Inflammatory macrophage treated with lipopolysaccharide for 1 hour (primary cell): ENCODE results near the gene NSUN4.
A peak's percentile ranks its signal among the peaks of the same experiment; 100 is the strongest.

ENCODE experiments used
- DNase-seq, 2 donors: peaks; one replicate each; pipeline ENCODE4 v3.0.0-alpha.2; 2020 to 2022

The NSUN4 gene

DNA sequence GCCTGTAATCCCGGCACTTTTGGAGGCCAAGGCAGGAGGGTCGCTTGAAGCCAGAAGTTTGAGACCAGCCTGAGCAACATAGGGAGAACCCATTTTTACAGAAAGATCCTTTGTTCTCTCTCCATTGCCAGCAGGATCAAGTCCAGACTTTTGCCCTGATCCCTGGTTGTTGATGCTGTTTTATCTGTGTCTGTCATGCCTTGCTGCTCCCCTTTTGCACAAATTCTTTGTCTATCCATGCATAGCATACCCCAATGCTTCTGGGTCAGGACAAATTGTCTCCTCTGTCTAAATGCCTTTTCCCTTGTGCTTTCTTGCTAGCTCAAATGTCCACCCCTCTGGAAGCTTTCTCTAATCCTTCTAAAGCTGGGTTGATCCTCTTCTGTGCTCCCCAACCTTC is 28.2 kb downstream of the NSUN4 start:
- no peak for DNase-seq

DNA sequence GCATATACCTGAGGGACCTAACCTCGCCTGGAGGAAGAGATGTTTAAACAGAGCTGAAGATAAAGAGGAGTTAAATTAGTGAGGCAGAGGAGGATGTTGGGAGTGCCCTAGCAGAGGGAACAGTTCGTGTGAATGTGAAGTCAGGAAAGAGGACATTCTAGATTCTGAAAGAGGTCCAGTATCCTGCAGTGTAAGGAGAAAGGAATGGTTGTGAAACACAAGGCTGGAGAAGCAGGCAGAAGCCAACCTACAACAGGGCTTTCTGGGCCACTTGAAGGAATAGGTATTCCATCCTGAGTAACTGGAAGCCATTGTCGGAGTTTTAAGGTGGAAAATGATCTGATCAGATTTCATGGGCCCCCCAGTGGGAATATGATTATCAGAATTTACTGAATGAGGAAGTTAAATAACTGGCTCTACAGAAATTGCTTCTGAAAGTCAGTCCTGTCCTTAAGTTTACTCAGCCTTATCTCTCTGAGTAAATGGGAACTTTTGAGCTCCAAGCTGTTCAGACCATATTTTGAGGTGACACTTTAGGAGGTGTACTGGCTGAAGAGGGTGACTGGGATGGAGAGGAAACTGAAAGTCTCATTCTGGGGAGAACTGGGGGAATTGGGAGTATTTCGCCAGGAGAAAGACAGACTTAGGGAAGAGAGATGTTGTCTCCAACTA is 29.1 kb downstream of the NSUN4 start:
- DNase-seq, result no peak

DNA sequence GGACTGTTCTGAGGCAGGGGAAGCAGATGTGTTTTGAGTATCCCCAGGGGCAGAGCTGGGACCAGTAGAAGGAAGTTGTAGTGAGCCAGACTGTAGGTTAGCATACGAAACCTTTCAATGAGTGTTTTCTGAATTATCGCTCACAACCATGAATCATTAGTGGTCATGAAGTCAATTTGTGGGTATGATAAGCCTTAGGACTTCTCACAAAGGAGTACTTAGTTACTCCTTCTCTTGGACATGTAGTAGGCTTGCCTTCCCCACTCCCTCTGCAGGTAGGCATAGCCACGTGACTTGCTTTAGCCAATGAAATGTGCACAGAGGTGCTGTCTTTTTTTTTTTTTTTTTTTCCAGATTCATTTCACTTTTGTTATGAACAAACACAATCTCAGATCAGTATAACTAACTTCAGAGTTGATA is 29.6 kb downstream of the NSUN4 start:
- DNase-seq, result peak in 1 of 2 donors; percentile 27

DNA sequence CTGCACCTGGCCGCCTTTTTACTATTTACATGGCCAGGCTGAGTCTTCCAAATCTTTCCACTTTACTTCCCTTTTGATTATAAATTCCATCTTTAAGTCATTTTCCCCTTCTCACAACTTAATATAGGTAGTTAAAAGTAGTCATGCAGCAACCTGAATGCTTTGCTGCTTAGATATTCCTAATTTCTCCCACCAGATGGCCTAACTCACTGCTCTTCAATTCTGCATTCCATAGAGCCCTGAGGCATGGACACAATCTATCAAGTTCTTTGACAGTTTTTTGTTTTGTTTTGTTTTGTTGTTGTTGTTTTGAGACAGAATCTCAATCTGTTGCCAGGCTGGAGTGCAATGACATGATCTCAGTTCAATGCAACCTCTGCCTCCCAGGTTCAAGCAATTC is 31.8 kb downstream of the NSUN4 start:
- DNase-seq, result no peak

DNA sequence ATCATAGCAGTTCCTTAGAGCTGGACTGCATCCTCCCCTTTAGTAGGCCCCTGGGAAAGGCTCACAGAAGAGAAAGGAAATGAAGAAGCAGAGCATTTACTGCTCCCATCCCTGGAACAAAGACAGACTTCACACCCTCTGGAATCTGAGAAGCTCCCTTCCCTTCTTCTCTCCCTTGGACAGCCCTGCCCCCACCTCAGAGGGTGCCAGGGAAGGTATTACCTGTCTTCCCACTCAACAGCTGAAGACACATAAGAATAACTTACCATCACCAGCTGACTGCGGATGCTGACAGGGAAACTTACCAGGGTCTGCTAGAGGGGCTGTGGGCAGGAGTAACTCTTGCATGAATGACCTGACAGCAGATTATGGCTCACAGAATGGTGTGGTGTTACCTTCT is 39.4 kb downstream of the NSUN4 start:
- DNase-seq, result no peak

DNA sequence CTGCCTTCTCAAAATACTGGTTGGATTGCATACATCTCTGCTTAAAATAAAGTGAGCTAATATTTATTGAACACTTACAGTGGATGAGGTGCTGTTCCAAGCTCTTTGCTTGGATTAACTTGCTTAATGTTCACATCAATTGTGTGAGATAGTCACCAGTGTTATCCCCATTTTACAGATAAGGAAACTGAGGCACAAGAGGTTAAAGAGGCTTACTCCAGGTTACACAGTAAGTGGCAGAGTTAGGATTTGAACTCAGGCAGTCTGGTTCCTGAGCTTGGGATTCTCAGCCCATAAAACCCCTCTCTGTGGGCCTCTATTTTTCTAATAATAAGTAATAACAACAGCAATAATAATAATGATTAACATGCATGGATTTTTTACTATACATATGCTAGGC is 39.9 kb downstream of the NSUN4 start:
- no peak for DNase-seq

DNA sequence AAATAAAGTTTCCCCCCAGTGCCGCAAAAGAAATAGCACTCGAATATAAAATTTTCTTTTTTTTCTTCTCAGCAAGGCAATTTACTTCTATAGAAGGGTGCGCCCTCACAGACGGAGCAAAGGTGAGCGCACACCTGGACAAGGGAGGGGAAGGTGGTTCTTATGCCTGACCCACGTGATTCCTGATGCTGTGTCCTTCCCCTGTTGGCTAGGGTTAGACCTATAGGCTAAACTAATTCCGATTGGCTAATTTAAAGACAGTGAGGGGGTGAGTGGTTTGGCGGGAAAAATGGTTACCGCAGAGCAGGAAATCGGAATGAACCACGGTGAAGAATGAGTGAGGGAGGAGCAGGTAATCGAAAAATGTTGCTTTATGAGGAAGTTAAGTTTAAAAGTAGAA is 52.9 kb downstream of the NSUN4 start:
- DNase-seq, result no peak

DNA sequence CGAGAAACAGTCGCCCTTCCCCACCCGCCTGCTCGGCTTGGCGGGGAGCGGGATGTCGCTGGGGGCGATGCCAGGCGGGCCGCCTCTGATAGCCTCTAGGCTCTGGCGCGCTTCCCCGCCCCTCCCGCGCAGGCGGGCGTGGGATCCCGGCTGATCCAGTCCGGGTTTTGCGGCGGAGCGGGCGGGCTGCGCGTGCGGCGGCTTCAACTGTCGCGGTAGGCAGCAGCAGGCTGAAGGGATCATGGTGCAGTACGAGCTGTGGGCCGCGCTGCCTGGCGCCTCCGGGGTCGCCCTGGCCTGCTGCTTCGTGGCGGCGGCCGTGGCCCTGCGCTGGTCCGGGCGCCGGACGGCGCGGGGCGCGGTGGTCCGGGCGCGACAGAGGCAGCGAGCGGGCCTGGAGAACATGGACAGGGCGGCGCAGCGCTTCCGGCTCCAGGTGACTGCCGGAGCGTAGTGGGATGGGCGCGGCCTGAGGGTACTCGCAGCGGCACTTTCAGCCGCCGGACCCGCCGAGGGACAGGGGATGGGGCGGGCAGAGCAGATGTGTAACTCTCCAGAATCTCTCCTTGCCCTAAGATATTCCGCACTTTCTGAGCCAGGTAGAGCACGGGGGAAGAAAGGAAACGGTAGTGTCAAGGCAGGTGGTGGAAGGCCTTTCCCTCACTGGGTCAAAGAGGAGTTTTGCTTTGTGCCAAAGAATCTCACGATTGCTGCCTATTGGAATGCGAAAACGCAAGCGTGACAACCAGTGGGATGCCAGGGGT is 53.7 kb downstream of the NSUN4 start, which contains the start of gene FAAH:
FAAH (plus strand) TSS at position 210 of the 764 bp plus-strand sequence; CDS start at position 242, 32 bp downstream.
- peak in 1 of 2 donors; percentile 30 for DNase-seq

DNA sequence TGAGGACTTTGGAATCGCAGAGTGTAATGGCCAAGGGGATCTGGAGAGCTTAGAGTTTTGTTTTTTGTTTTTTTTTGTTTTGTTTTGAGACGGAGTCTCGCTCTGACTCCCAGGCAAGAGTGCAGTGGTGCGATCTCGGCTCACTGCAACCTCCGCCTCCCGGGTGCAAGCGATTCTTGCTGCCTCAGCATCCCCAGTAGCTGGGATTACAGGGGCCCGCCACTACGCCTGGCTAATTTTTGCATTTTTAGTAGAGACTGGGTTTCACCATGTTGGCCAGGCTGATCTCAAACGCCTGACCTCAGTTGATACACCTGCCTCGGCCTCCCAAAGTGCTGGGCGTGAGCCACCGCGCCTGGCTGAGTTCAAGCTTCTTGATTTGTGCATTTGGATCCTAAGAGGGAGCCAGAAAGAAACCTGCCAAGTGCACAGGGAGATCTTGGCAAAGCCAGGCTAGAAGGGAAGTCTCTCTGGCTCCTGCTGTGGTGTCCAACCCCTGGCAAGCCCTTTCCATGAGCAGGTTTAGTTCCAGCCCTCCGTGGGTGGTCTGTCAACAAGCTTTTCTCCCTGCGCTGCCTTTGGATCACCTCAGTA is 54.4 kb downstream of the NSUN4 start:
- DNase-seq, result no peak

DNA sequence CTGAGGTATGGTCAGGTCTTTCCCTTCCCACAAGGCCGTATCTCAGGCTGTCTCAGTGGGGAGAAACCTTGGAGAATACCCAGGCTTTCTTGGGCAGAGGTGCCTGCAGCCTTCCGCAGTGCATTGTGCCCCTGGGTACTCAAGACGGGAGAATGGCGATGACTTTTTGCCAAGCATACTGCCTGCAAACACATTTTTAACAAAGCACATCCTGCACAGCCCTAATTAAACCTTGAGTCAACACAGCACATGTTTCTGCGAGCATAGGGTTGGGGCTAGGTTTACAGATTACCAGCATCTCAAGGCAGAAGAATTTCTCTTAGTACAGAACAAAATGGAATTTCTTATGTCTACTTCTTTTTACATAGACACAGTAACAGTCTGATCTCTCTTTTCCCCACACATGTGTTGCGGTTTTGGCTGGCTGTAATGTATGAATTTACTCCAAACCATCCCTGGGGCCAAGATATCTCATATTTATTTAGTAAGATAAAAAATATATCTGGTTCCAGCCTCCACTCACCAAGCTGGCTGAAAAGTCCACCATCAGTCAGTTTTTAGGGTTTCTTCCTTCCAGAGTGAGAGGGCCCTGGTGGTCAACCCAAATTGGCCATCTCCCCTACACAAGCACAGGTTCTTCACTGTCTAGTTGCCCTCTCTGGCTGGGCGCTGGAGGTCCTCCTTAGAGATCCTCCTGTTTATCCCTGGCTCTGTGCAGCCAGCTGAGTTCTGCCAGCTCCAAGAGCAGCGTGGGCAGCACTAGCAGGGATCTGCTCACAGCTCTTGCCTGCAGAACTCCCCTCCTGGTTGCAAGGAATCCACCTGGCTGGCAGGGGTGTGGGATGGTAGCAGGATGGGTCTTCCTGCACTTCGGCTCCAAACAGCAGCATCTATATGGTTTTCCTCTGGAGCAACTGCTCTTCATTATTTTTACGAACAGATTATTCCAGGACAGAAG is 56.1 kb downstream of the NSUN4 start:
- no peak for DNase-seq

DNA sequence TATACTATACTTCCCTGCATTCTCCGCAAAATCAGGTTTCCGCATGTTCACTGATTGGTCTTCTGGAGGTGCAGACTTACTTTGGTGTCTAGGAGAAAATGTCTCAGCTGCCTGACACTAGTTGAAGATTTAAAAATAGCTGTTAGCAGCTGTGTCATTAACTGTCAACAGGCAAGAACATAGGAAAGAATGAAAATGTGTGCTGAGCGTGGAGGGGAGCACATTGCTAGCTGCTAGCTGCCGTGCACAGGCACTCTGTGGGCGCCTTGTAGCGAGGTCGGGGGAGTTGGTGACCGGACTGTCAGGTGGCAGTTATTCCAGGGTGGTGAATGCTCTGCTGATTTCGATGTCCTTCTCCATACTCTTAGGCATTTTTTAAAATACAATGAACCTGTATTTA is 58.7 kb downstream of the NSUN4 start:
- no peak for DNase-seq

DNA sequence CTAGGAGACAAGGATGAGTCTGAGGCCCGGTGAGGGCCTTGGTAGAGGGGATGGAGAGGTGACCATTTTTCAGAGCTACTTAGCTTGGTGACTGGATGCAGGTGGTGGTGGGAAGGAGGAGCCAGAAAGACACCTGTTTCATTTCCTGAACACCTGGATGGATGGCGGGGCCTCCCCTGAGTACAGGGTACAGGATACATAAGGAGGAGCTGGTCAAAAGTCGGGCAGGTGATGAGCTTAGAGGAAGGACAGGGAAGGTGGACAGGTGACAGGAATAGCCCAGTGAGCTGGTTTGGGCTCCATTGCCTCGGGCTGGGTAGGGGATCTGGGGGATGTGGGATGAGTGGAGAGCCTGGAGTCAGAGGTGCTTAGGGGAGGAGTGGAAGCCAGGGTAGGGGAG is 59.8 kb downstream of the NSUN4 start:
- DNase-seq, result no peak

DNA sequence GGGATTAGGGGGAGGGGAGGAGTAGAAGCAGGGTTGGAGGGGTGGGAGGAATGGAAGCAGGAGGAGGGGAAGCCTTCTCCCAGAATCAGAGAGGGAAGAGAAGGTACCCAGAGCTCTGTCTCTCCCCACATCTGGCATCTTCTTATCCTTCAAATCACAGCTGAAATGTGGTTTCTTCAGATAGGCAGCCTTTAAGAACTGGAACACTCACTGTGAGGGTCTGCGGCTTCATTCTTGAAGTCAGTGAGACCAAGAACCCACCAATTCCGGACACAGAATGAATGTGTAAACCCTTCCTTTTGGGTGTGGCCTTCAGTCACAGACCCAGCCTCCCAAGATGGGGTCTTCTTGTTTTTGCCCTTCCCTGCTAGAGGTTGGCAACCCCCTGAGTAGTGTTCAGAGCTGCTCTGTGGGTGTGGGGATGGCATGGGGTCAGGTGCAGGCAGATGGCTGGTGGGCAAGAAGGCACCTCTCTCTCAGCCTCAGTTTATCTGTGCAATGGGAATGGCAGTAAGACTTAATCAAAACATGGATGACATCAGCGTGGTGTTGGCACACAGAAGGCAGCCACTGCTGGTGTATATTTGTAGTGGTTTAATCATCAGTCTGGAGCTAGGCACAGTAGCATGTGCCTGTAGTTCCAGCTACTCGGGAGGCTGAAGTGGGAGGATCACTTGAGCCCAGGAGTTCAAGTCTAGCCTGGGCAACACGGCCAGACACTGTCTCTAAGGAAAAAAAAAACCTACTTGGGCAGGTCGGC is 60.7 kb downstream of the NSUN4 start:
- DNase-seq, result peak in 1 of 2 donors; percentile 41

DNA sequence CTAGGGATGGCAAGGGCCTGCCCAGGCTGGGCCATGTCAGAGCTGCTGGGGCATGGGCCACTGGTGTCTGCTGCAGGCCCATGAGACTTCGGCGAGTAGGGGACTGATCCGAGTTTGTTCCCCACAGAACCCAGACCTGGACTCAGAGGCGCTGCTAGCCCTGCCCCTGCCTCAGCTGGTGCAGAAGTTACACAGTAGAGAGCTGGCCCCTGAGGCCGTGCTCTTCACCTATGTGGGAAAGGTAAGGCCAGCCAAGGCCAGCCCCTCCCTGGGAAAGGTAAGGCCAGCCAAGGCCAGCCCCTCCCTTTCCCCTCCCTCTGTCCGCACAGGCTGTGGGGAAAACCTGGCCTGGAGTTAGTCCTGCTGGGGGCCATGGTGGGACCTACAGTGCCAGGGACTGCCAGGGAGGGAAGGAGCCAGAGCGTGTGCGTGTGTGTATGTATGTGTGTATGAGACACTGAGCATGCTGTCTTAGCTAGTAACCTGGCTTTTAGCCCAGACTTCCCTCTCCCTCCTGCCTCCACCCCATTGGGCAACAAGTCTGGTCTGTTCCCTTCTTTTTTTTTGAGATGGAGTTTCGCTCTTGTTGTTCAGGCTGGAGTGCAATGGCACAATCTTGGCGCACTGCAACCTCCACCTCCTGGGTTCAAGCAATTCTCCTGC is 61.5 kb downstream of the NSUN4 start:
- peak; percentile 64 to 72 for DNase-seq

DNA sequence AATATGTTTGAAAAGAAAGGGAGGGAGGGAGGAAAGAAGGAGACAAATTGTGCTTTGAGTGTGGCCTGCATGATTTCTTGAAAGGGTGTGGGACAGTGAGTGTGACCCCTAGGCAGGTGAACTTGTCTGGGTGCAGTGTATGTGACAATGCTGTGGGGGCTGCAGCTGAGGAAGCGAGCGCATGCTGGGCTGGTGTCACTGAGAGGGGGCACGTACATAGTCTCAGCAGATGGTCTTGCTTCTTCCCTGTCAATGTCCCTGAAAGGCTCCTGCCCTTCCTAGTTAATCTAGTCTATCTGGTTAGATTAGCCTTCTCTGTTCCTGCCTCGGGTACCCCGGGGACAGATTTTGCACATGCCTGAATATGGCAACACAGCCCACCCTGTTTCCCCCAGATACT is 63.3 kb downstream of the NSUN4 start:
- no peak for DNase-seq

DNA sequence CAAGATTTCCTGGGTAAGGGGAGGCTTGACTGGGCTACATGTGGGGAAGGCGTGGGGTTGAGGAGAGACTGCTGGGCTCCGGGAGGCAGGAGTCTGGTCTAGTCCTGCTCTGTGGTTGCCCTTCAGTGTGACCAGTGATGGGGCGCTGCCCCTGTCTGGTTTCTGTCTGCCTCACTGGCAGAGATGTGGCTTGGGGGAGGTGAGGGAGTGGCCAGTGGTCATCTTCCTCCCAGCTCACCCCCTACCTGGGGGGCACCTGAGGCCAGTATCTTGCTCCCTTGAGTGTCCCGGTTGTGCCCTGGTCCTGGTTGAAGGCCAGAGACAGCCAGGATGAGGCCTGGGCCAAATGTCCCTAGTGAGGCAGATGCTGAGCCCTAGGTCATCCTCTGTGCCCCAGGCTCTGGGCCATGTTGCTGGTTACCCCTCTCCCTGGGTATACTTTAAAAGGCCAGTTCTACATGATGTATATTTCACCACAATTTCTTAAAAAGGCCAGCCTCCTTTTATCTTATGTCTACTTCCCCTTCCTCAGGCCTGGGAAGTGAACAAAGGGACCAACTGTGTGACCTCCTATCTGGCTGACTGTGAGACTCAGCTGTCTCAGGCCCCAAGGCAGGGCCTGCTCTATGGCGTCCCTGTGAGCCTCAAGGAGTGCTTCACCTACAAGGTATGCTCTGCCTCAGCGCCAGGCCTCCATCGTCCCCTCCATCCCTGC is 64.0 kb downstream of the NSUN4 start:
- peak; percentile 18 to 28 for DNase-seq

DNA sequence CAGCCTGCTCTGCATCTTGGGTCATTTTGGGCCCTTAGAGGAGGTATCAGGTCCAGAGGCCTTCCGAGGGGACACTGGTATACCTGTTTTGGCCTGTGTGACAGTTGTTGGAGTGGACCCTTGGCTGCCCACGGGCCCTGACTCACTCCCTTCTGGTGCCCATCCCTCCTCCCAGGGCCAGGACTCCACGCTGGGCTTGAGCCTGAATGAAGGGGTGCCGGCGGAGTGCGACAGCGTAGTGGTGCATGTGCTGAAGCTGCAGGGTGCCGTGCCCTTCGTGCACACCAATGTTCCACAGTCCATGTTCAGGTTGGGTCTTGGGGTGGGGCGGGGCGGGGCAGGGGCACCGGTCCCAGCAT is 64.6 kb downstream of the NSUN4 start:
- no peak for DNase-seq

DNA sequence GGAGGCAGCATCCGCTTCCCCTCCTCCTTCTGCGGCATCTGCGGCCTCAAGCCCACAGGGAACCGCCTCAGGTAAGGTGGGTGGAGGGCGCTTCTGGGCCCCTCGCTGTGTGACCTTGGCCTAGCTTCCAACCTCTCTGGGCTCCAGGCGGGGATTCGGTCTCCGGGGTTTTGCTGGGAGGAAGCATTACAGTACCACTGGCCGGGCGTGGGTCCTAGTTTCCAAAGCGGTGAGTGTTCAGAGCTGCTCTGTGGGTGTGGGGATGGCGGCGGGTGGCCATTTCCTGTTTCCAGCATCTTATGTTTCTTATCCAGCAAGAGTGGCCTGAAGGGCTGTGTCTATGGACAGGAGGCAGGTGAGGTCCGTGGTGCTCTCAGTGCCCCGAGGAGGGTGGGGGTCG is 65.1 kb downstream of the NSUN4 start:
- DNase-seq, result no peak

DNA sequence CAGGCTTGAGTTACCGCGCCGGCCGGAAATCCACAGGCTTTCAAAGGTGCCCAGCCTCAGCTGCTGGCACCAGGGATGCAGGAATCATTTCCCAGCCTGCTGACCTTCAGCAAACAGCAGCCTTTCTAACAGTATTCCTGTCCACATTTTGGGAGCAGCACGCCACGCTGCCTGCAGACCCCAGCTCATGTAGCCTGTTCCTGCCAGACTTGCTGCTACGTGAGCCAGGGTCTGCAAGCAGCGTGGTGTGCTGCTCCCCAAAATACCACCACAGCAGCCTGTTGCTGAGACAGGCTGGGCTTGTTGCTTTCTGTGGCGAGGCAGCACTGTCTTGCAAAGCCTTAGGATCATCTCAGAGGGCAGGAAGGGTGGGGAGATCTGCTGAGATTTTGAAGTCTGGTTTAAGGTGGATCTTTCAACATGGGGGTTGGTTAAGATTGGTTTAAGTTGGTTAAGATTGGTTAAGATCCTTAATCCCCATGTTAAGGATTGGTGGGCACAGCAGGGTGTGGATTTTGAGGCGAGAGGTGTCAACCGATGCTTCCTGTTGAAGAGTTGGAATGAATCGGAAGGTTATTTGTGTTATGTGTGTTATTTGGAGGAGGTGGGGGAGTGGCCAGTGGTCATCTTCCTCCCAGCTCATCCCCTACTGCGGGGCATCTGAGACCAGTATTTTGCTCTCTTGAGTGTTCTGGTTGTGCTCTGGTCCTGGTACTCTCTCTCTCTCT is 66.4 kb downstream of the NSUN4 start:
- DNase-seq, result no peak

DNA sequence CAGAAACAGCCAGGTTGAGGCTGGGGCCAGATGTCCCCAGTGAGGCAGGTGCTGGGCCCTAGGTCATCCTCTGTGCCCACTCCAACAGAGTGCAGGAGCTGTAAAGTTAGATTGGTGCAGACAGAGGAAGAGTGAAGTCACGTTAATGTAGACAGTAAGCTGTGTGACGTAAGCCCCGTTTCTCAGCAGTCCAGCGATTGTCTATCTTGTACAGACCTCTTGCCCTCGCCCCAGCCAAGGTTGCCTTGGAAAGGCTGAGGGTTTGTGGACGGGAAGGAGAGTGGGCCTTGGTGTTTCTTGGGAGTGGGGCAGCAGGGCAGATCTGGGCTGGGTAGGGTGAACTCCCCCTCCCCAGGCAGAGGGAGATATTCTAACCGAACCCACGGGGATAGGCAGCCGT is 67.0 kb downstream of the NSUN4 start:
- DNase-seq, result no peak
